ENCODE measurements around the gene CTSZ. TPM values are rescaled to one million over a fixed set of nuclear protein-coding genes. Genes with fewer than 3 reads are reported as not detected.

Gene CTSZ
- total RNA-seq, 6 experiments from 2014 or later, result 124 to 240 (median 136) TPM

GRCh38 chr20:59003836-59004492 lies 3.1 kb downstream of the CTSZ start:
- DNase-seq, result no peak
- TF ChIP-seq, protein P1, sequence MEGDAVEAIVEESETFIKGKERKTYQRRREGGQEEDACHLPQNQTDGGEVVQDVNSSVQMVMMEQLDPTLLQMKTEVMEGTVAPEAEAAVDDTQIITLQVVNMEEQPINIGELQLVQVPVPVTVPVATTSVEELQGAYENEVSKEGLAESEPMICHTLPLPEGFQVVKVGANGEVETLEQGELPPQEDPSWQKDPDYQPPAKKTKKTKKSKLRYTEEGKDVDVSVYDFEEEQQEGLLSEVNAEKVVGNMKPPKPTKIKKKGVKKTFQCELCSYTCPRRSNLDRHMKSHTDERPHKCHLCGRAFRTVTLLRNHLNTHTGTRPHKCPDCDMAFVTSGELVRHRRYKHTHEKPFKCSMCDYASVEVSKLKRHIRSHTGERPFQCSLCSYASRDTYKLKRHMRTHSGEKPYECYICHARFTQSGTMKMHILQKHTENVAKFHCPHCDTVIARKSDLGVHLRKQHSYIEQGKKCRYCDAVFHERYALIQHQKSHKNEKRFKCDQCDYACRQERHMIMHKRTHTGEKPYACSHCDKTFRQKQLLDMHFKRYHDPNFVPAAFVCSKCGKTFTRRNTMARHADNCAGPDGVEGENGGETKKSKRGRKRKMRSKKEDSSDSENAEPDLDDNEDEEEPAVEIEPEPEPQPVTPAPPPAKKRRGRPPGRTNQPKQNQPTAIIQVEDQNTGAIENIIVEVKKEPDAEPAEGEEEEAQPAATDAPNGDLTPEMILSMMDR (IDR thresholded peaks at IDR 0.05), result no peak
- Mint-ChIP-seq H3K27ac (peak overlapping the region; percentile 10; the same call in 1 of the 2 replicates), H3K36me3 (ENCODE audit: low read depth) (peaks cover 13% of the 10 kb centered on the region), H3K27me3 (ENCODE audit: insufficient read depth) (no peaks in the 10 kb centered on the region; the same call in 1 of the 2 replicates), H3K4me1 (ENCODE audit: low read depth) (peaks cover 20% of the 10 kb centered on the region), H3K9me3 (no peaks in the 10 kb centered on the region), H3K4me3 (no peak overlapping the region)

DNA sequence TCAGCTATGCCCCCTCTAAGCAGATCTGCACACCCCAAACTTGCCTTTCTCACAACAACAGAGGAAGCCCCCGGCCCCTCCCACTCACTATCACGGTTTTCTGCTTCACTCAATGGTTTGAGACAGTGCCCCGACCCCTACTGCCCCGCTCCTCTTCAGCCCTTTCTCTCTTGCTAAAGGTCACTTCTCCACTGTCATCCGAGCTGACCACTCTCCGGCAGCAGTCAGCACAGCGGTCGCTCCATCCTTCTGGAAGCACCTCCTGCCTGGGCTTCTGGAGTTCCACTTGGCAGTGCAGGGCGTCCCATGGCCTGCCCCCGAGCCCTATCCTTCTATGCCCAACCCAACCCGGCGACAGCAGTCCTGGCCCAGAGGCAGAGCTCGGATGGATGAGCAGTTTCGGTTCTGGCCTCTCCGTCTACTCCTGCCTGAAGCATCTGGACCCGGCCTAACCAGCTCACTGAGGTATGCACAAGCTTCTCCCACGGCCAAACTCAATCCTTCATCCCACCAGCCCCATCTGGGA lies 4.1 kb downstream of the CTSZ start:
- Mint-ChIP-seq H3K4me1 (ENCODE audit: low read depth) (peaks cover 20% of the 10 kb centered on the region), H3K4me3 (no peak overlapping the region), H3K9me3 (no peaks in the 10 kb centered on the region), H3K27ac (no peak overlapping the region), H3K36me3 (ENCODE audit: low read depth) (peaks cover 13% of the 10 kb centered on the region), H3K27me3 (ENCODE audit: insufficient read depth) (no peaks in the 10 kb centered on the region; the same call in 1 of the 2 replicates)
- no peak for DNase-seq
- TF ChIP-seq, protein P1 (IDR thresholded peaks at IDR 0.05), result no peak

DNA sequence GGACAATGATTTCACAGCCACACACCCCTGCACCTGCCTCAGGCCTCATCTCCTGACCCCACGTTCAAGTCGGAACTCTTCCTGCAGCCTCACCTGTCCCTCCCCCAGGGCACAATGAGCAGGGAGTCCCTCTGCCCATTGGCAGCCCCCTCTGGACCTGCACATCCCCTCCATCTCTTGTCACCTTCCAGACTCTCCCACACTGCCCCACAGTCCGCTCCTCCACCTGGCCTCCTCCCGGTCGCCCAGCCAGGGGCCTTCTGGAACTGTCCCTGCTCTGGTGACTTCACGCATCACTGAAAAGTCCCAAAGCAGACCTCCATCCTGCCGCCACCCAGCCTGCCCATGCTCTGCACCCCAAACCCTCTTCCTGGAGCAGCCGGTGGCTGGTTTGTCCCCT lies 4.7 kb downstream of the CTSZ start:
- peaks cover 18% of the 10 kb centered on the region for H3K36me3 Mint-ChIP-seq (ENCODE audit: low read depth)
- H3K27ac Mint-ChIP-seq, result no peak overlapping the region

DNA sequence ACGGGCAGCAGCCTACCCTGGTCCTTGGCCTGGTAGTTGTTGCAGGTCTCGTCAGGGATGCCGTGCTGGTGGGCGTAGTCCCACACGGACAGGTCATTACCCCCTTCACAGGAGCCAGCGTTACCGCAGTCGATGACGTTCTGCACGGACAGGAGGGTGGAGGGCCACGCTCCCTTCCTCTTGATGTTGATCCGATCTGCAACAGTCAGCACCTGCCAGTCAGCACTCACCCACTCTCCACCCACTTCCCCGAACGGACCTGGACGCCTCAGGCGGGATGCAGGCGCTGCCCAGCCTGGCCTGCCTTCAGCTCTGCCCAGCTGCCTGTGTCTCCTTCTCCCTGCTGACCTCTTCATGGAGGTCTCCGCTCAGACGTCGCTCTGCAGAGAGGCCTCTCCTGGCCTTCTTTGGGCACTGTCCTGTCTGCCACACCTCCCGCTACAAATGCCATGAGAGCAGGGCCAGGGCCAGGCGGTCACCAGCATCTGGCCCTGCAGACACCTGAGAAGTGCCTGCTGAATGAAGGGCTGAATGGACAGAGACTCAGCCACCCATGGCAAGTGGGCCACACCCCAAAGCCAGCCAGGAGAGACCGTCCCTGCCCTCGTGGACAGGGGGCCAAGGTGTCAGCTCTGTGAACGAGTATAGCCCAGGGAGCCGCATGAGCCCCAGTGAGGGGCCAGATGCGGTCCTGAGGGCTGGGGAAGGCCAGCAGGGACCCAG lies 5.4 kb downstream of the CTSZ start:
- Mint-ChIP-seq H3K4me1 (ENCODE audit: low read depth) (peaks cover 20% of the 10 kb centered on the region), H3K36me3 (ENCODE audit: low read depth) (peaks cover 24% of the 10 kb centered on the region), H3K9me3 (no peaks in the 10 kb centered on the region), H3K27me3 (ENCODE audit: insufficient read depth) (no peaks in the 10 kb centered on the region; the same call in none of the 2 replicates), H3K4me3 (no peak overlapping the region), H3K27ac (no peak overlapping the region)
- no peak for DNase-seq
- TF ChIP-seq, protein P1 (IDR thresholded peaks at IDR 0.05), result no peak

More for the DNA sequence above, 4.7 kb downstream of the CTSZ start:
- TF ChIP-seq, protein P1 (IDR thresholded peaks at IDR 0.05), result no peak
- H3K4me1 Mint-ChIP-seq (ENCODE audit: low read depth), result peaks cover 20% of the 10 kb centered on the region
- H3K27me3 Mint-ChIP-seq (ENCODE audit: insufficient read depth), result no peaks in the 10 kb centered on the region; the same call in 1 of the 2 replicates
- H3K9me3 Mint-ChIP-seq, result no peaks in the 10 kb centered on the region
- no peak for DNase-seq
- no peak overlapping the region for H3K4me3 Mint-ChIP-seq

- Mint-ChIP-seq H3K9me3 (no peaks in the 10 kb centered on the region), H3K4me1 (ENCODE audit: low read depth) (peaks cover 18% of the 10 kb centered on the region), H3K4me3 (no peak overlapping the region), H3K27me3 (ENCODE audit: insufficient read depth) (no peaks in the 10 kb centered on the region; the same call in none of the 2 replicates), H3K27ac (no peak overlapping the region), H3K36me3 (ENCODE audit: low read depth) (peaks cover 29% of the 10 kb centered on the region)
- TF ChIP-seq, protein P1 (IDR thresholded peaks at IDR 0.05), result no peak
- DNase-seq, result no peak
Observed at GRCh38 chr20:59001068-59001448, 6.0 kb downstream of the CTSZ start.
